ENCODE measurements around the gene ACIN1. TPM values are rescaled to one million over a fixed set of nuclear protein-coding genes. Genes with fewer than 3 reads are reported as not detected.

ACIN1 gene
- total and polyA plus RNA-seq, 2 of the 13 experiments (the other 11 are each of a cell fraction or from before 2014, with no cell fraction given), result 165 to 183 TPM

GRCh38 chr14:23054000-23054811 is 40.7 kb downstream of the ACIN1 start (continued):
- TF ChIP-seq HINFP (CRISPR knock-in tag; IDR thresholded peaks at IDR 0.05; ENCODE audit: low read depth) (no peak), ZSCAN25 (CRISPR knock-in tag; IDR thresholded peaks at IDR 0.05) (no peak), PITX1 (CRISPR knock-in tag; IDR thresholded peaks at IDR 0.05) (0 out of 2 replicates have a peak, but pooled peaks have one; percentile 50), KLF13 (CRISPR knock-in tag; IDR thresholded peaks at IDR 0.05) (no peak), DMTF1 (CRISPR knock-in tag; IDR thresholded peaks at IDR 0.05) (no peak), HMGXB4 (CRISPR knock-in tag; IDR thresholded peaks at IDR 0.05; ENCODE audit: borderline replicate concordance in 1 of 2, low read depth in 1 of 2) (0 out of 4 replicates have a peak, but pooled peaks of 1 of the 2 experiments have one; percentile 47), ZNF282 (IDR thresholded peaks at IDR 0.05; ENCODE audit: partially characterized antibody) (no peak), TP53 (CRISPR knock-in tag; conservative IDR thresholded peaks at IDR 0.05) (no peak), ZNF580 (CRISPR knock-in tag; IDR thresholded peaks at IDR 0.05; ENCODE audit: borderline replicate concordance, low read depth) (no peak), ZC3H4 (CRISPR knock-in tag; IDR thresholded peaks at IDR 0.05; ENCODE audit: borderline replicate concordance) (no peak), ZNF552 (CRISPR knock-in tag; IDR thresholded peaks at IDR 0.05; ENCODE audit: borderline replicate concordance) (no peak), ZBTB25 (CRISPR knock-in tag; IDR thresholded peaks at IDR 0.05) (no peak), ZNF281 (CRISPR knock-in tag; IDR thresholded peaks at IDR 0.05; ENCODE audit: borderline replicate concordance) (no peak), ZNF30 (CRISPR knock-in tag; IDR thresholded peaks at IDR 0.05) (no peak), XRCC5 (optimal IDR thresholded peaks at IDR 0.05; ENCODE audit: low read length) (peak; percentile 38), PBX3 (CRISPR knock-in tag; IDR thresholded peaks at IDR 0.05; ENCODE audit: borderline replicate concordance) (no peak)

Data from HepG2 (cell line).